DLD1 (cell line): ENCODE measurements around the gene LSM7.

Experiments
- in situ Hi-C: cut with HindIII; loops from 2 replicates; pipeline ENCODE4 v1.10.0; 2017; ENCODE audit warnings: low sequenced_read_pairs

LSM7 gene

DNA sequence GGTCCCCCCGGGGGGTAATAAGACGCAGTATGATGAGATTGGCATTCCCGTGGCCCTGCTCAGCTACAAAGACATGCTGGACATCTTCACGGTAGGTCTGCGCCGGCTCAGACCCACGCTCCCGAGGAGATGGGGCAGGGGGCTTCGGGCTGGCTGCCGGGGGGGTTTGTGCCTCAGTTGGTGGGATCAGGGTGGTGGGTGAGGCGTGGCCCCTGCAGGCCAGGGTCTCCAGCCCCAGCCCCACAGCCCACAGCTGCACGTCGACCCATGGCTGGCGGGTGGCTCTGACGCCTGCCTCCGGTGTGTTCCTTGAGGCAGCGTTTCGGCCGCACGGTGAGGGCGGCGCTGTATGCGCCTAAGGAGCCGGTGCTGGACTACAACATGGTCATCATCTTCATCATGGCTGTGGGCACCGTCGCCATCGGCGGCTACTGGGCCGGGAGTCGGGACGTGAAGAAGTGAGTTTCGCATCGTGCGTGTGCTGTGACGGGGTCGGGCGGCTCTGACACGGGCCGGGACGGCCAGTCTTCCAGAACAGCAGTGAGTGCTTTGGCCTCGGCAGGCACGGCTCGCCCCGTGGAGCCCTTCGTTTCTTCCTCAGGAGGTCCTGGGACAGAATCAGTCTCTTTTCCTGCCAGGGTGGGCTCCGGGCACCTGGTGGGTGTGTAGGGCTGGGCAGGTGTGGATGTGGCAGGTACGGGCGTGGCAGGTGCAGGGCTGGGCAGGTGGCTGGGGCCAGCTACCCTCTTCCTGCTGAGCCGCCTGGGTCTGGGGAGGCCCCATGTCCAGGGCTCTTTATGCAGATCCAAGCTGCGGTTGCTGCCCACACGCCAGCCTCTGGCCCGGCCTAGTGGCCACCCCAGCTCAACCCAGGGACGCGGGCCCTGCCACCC lies 10.6 kb upstream of the LSM7 start:
- in situ Hi-C loops: no loop called here

DNA sequence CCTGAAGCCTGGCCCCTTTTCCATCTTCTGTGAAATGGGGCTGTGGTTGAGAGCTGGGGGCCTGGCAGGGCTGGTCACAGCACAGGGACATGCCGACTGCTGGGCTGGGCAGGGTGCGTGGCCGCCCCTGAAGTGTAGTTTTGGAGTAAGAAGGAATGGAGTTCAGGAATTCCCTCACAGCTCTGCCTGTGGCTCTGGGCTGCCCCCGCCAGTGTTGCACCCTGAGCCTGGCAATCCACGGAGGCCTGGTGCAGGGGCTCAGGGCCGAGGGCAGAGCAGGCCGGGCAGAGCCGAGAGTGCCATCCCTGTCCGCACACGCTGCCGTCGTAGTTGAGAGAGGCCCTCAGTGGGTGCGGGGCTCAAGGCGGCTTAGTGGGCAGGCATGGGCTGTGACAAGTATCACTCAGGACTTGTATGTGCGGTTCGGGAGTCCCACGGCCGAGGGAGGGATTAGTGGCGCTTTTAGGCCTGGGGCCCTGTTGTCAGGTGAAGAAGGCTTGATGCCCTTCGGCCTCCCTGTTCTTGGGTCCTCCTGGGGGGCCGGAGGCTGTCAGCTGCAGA lies 9.7 kb upstream of the LSM7 start:
- in situ Hi-C loops: no loop called here

DNA sequence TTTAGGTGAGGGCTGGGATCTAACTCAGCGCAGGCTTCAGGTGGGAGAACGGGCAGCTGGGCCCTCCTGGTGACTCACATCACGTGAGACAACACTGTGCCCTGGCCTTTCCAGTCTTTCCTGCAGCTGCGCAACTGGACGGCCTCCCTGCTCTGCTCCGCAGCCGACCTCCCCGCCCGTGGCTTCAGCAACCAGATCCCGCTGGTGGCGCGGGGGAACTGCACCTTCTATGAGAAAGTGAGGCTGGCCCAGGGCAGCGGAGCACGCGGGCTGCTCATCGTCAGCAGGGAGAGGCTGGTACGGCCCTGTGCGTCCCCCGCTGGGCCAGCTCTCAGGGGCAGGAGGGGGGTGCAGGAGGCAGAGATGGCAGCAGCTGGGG lies 8.9 kb upstream of the LSM7 start:
- in situ Hi-C loops: no loop called here

DNA sequence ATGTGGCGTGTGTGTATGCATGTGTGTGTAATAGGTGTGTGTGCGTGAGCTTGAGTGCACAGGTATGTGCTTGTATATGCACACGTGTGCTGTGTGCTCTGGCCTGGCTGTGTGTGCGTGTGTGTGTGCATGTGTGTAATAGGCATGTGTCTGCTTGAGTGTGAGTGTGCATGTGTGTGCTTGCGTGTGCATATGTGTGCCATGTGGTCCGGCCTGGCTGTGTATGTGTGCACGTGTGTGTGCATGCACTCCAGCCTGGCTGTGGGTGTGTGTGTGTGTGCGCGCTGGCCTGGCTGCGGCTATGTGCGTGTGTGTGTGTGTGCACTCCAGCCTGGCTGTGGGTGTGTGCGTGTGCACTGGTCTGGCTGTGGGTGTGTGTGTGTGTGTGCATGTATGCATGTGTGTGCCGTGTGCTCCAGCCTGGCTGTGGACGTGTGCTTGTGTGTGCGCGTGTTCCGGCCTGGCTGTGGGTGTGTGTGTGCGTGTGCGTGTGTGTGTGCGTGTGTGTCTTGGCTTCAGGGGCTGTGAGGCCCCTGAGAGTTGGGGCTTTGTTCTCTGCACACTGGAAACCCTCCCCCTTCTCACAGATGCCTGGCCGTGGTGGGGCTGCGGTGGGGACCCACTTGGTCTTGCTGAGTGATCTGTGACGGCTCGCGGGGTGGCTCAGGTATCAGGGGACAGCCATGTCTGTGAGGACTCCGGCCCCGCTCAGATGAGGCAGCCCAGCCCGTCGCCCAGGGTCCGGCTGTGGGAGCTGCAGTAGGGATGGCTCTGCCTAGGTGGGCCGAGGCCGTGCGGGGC lies 8.3 kb upstream of the LSM7 start:
- in situ Hi-C loops: no loop called here

DNA sequence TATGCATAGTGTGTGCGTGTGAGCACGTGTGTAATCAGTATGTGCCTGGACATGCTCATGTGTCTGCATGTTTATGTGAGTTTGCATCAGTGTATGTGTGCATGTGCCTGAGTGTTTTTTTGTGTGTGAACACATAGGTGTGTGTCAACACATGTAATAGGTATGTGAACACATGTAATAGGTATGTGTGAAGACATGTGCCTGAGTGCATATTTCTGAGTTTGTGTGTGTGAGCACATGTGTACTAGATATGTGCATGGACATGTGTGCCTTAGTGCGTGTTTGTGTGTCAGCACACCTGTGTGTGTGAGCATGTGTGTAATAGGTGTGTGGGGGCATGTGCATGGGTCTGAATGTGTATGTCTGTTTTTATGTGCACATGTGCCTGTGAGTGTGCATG lies 7.5 kb upstream of the LSM7 start:
- in situ Hi-C loops: no loop called here

DNA sequence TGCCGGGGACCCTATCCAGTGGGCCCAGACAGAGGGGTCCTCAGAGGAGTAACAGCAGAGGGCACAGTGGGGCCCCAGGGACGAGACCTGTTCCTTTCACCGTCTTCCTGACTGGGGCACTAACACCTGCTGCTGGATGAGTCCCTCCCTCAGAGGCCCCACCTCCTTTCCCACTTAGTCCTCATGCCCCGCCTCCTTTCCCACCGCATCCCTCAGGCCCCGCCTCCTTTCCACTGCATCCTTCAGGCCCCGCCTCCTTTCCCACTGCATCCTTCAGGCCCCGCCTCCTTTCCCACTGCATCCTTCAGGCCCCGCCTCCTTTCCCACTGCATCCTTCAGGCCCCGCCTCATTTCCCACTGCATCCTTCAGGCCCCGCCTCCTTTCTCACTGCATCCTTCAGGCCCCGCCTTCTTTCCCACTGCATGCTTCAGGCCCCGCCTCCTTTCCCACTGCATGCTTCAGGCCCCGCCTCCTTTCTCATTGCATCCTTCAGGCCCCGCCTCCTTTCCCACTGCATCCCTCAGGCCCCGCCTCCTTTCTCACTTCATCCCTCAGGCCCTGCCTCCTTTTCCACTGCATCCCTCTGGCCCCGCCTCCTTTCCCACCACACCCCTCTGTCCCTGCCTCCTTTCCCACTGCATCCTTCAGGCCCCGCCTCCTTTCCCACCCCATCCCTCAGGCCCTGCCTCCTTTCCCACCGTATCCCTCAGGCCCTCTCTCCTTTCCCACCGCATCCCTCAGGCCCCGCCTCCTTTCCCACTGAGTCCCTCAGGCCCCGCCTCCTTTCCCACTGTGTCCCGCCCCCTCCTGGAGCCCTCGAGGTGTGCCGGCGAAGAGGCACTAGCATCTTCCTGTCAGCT lies 6.8 kb upstream of the LSM7 start:
- in situ Hi-C loops: no loop called here

DNA sequence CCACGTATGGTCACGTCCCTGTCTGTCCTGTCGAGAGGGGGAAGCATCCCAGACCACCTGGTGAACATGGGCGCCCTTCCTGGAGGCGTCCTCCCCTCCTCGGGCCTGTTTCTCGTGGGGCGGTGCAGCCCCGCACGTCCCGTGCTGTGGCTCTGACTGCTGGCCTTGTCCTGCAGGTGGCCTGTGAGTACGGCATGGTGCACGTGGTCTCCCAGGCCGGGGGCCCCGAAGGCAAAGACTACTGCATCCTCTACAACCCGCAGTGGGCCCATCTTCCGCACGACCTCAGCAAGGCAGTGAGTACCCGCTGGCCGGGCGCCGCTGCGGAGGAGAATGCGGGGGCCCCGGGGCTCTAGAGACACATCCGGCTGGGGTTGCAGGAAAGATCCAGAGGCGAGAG lies 6.0 kb upstream of the LSM7 start:
- in situ Hi-C loops: no loop called here

DNA sequence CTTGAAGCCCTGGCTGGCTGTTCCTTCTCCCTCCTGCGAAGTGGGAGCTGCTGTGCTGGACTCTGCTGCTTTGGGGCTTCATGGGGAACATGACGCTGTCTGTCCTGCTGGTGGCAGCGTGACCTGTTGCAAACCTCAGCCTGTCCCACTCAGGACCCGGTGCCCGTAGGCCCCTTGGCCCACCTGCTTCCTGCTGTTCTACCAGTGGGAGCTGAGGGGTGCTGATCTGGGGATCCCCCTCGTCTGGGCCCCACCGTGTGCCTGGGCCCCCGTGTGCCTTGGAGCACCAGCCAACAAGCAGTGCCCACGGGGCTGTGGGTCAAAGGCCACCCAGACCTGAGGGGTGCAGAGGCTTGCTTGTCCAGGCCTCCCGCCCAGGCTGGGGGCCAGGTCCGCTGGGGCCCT lies 5.4 kb upstream of the LSM7 start:
- in situ Hi-C loops: no loop called here

DNA sequence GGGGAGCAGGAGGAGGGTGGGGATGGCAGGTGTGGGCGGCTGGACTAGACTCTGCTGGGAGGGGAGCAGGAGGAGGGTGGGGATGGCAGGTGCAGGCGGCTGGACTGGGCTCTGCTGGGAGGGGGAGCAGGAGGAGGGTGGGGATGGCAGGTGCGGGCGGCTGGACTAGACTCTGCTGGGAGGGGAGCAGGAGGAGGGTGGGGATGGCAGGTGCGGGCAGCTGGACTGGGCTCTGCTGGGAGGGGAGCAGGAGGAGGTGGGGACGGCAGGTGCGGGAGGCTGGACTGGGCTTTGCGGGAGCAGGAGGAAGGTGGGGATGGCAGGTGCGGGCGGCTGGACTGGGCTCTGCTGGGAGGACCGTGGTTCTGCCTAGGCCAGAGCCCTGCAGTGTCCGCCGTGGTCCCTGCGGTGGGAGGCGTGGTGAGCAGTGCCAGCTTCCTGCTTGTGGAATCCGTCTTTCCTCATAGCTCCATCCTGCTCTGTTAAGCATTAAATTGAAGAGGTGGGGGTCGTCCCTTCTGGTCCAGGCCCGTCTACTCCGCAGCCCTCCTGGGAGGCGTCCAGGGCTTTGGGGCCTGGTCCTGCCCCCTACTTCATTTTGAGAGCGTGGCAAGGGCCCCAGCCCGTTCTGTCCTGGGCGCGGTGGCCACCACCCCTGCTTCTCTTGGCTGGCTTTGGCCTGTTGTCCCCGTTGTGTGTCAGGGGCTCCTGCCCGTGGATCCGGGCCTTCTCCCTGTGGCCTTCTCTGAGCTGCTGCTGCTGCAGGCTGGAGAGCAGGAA lies 4.8 kb upstream of the LSM7 start:
- in situ Hi-C loops: no loop called here

DNA sequence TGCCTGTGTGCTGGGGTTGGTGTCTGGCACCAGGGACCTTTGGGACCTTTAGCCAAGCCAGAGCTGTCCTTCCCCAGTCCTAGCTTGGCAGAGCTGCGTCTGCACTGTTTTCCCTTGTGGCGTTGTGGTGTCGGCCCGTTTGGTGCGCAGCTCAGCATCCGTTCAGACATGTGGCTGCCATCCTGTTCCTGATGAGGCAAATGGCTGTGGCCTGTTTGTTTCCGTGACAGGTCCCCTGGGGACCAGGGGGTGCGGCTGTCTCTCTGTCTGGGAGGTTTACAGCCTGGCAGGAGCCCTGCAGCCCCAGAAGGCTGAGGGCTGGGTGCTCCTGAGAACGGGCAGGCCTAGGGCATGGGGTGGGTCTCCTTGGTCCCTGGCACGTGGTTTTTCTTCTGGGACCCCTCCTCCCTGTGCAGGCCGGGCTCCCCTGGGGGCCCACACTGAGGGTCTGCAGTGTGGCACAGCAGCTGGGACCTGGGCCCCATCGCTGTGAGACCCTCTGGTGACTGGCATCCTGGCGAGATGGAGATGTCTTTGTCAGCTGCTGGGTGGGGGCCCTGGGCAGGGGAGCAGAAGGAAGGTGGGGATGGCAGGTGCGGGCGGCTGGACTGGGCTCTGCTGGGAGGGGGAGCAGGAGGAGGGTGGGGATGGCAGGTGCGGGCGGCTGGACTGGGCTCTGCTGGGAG lies 4.1 kb upstream of the LSM7 start:
- in situ Hi-C loops: no loop called here

DNA sequence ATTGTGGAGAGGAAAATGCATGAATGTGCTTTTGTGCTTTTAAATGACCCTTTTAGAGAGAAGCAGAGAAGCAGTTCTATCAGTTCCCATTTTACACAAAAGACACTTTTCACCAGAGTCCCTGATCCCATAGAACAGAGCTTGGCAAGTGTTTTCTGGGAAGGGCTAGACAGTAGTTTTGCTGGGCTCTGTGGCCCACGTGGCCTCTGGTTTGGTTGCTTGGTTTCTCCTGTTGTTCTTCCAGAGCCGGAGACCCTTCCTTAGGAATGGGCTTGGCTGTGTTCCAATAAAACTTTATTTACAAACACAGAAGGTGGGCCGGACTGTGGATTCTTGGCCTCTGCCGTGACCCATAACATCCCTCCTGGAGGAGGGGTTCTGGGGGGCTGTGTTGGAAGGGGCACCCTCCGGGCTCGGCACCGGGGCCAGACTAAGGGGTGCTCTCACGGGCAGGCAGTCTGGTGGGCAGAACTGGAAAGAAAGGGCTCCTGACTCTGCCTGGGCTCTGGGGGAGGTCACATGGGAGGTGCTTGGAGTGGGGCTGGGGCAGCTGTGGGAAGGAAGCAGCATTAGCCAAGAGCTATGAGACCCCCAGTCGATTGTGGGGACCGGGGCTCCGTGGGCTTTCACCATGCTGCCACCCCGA lies 3.3 kb upstream of the LSM7 start:
- in situ Hi-C loops: no loop called here

DNA sequence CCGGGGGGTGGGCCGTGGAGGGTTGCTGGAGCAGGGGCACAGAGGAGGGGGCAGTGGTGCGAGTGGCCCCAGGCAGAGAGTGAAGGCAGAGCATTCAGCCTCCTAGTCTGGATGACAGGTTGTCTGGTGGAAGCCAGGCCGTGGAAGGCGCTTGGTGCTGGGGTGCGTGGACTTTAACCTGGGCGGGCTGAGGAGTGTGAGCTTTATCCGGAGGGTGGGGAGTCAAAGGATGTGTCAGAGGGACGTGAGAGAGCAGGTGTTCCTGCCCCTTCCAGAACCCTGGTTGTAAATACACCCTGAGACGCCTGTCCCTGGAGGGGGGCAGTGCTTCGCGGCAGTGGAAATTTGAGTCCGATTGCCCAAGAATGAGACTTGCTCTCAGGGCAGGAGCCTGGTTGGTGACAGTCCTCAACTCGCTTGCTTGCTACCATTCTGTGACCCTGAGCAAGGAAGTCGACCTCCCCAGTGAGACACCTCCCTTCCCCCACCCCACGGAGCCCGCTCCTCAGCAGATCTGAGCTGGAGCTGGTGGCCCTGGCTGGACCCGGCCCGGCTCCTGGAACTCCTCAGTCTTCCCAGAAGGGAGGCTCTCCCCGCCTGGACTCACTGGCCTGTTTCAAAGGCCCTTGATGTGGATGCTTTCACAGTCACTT lies 2.4 kb upstream of the LSM7 start:
- in situ Hi-C loops: no loop called here

DNA sequence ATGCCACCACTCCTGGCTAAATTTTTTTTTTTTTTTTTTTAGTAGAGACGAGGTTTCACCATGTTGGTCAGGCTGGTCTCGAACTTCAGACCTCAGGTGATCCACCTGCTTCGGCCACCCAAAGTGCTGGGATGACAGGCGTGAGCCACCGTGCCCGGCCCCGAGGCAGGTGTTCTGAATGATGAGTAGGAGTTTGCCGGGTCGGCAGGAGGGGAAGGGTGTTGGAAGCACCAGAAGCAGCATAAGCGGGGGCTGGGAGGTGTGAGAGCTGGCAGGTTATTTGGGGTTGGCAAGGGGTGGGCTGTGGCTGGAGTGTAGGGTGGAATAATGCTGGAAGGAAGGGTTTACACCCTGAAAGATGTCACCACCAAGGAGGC lies 1.9 kb upstream of the LSM7 start:
- in situ Hi-C loops: no loop called here

DNA sequence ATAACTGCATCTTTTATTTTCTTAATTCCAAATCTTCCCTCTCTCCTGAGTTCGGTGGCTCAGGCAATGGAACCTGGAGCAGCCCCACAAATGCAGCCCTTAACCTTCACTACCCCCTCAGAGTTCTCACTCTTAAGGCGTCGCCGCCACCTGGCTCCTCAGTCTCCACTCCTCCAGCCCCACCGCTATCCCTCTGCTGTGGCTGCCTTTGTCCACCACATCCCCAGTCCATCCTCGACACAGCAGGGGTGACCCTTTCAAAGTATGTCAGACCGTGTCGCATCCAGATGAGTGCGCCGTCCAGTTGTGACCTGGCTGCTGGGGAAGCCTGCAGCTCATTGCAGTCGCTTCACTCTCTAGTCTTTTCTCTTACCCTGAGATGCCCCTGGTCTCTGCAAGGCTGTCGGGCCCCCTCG lies 1.1 kb upstream of the LSM7 start:
- in situ Hi-C loops: no loop called here

DNA sequence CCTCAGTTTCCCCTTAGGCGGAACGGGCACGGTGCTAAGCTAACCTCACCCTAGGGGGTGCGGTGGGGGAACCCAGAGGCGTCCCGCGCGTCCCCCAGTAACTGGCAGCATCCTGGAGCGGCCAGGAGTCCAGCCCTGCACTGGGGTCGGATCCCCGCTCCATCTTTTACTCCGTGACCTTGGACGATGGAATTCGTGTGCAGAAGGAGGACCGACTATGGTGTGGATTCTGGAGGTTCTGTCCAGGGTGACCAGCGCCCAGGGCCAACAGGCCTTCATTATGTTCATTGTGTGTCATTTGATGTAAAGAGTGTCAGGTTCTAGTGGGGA lies 728 bp upstream of the LSM7 start:
- in situ Hi-C loops: no loop called here

DNA sequence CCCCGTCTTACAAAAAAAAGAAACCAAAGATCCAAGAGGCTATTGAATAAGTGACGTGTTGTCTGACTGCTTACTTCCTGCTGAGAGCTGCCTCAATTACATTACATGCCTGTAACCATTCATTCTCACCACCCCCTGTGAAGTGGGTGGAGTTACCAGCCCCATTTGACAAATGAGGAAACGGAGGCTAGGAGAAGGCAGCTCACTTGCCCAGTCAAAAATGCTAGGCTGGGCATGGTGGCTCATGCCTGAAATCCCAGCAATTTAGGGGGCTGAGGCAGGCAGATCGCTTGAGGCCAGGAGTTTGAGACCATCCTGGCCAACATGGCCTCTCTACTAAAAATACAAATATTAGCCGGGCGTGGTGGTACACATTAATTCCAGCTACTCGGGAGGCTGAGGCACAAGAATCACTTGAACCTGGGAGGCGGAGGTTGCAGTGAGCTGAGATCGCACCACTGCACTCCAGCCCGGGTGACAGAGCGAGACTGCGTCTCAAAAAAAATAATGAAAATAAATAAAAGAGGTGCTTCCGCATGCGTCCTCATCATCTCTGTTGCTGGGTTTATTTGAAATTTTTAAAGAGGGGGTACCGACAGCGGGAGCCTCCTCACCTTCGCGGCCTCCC lies 499 bp downstream of the LSM7 start:
- in situ Hi-C loops: no loop called here

DNA sequence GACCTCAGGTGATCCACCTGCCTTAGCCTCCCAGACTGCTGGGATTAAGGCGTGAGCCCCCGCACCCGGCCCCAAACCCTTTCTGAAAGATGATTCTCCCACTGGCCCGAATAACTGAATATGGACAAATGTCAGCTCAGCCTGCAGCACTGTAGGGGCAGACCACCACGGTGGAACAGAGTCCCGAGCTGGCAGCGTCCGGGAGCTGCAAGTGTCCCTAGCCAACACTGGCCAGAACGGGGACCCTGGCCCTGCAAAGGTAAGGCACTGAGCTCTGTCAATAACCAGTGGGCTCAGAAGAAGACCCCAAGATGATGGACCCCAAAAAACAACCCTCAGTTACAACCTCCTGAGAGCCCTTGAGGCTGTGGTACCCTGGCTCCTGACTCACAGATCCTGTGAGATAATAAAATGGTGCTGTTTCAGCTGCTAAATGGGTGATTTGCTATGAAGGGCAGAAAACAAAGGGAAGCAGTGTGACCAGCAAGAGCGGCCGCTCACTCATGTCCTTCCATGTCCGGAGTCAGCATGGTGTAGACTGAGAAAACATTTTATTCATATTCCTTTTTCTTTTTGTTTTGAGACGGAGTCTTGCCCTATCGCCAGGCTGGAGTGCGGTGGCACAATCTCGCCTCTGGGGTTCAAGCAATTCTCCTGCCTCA lies 1.6 kb downstream of the LSM7 start:
- in situ Hi-C loops: no loop called here
